ENCODE results near the gene LINGO1.

The LINGO1 gene

DNA sequence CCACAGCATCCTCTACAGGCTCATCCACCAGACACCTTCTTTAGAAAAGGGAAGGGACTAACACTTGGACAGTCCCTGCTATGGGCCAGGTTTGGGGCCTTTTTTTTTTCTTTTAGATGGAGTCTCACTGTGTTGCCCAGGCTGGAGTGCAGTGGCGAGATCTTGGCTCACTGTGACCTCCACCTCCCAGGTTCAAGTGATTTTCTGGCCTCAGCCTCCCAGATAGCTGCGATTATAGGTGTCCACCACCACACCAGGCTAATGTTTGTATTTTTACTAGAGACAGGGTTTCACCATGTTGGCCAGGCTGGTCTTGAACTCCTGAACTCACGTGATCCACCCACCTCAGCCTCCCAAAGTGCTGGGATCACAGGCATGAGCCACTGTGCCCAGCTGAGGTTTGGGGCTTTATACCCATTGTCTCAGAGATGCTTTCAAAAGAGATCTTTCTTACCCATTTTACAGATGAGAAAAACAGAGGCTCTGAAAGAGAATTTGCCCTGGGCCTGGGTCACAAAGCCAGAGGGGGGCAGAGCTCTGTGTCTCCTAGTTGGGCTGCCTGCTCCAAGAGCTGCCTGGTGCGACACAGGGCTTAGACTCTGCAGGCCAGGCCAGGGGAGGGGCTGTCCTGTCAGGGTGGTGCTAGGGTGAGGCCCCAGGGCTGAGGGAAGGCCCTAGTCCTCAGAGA lies 11.6 kb downstream of the LINGO1 start:
- DNase-seq (ENCODE audit: insufficient read length, low spot score) (no peak), FAIRE-seq (no peak)
- TF ChIP-seq PAX5 (IDR thresholded peaks at IDR 0.05; ENCODE audit: insufficient read depth, low read length, severe bottlenecking): no peak
- no peak for TF ChIP-seq POLR2A (IDR thresholded peaks at IDR 0.05; ENCODE audit: low read depth, low read length)
- TF ChIP-seq SPI1 (IDR thresholded peaks at IDR 0.05; ENCODE audit: low read depth, low read length): no peak
- TF ChIP-seq TAF1 (IDR thresholded peaks at IDR 0.05; ENCODE audit: low read depth, low read length): no peak
- TF ChIP-seq POU2F2 (IDR thresholded peaks at IDR 0.05; ENCODE audit: low read depth, low read length): no peak
- TF ChIP-seq POLR2AphosphoS5 (IDR thresholded peaks at IDR 0.05; ENCODE audit: low read depth, low read length): no peak

DNA sequence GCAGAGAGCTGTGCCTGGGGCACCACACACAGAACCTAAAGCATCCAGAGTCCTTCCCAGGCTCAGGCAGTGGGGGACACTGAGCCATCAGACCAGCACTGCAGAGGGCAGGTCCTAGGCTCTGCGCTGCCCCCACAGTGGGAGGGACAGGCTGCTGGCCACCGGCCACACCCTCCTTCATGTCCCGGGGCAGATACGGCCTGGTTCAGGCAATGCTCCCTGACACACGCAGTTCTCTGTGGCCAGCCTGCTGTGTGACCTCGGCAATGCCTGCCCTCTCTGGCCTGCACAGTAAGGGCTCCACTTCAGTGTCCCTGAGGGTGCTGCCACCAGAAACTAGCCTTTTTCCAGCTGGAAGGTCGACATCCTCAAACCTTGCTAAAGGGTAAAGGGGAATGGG lies 12.4 kb downstream of the LINGO1 start:
- FAIRE-seq (no peak), DNase-seq (ENCODE audit: insufficient read length, low spot score) (no peak)
- TF ChIP-seq POU2F2 (IDR thresholded peaks at IDR 0.05; ENCODE audit: low read depth, low read length) (no peak), POLR2AphosphoS5 (IDR thresholded peaks at IDR 0.05; ENCODE audit: low read depth, low read length) (no peak), TAF1 (IDR thresholded peaks at IDR 0.05; ENCODE audit: low read depth, low read length) (no peak), PAX5 (IDR thresholded peaks at IDR 0.05; ENCODE audit: insufficient read depth, low read length, severe bottlenecking) (no peak), SPI1 (IDR thresholded peaks at IDR 0.05; ENCODE audit: low read depth, low read length) (no peak), POLR2A (IDR thresholded peaks at IDR 0.05; ENCODE audit: low read depth, low read length) (no peak)

GRCh38 chr15:77619883-77620282 lies 12.8 kb downstream of the LINGO1 start:
- TF ChIP-seq SPI1 (IDR thresholded peaks at IDR 0.05; ENCODE audit: low read depth, low read length) (no peak), TAF1 (IDR thresholded peaks at IDR 0.05; ENCODE audit: low read depth, low read length) (no peak), POLR2AphosphoS5 (IDR thresholded peaks at IDR 0.05; ENCODE audit: low read depth, low read length) (no peak), POLR2A (IDR thresholded peaks at IDR 0.05; ENCODE audit: low read depth, low read length) (no peak), PAX5 (IDR thresholded peaks at IDR 0.05; ENCODE audit: insufficient read depth, low read length, severe bottlenecking) (no peak), POU2F2 (IDR thresholded peaks at IDR 0.05; ENCODE audit: low read depth, low read length) (no peak)

DNA sequence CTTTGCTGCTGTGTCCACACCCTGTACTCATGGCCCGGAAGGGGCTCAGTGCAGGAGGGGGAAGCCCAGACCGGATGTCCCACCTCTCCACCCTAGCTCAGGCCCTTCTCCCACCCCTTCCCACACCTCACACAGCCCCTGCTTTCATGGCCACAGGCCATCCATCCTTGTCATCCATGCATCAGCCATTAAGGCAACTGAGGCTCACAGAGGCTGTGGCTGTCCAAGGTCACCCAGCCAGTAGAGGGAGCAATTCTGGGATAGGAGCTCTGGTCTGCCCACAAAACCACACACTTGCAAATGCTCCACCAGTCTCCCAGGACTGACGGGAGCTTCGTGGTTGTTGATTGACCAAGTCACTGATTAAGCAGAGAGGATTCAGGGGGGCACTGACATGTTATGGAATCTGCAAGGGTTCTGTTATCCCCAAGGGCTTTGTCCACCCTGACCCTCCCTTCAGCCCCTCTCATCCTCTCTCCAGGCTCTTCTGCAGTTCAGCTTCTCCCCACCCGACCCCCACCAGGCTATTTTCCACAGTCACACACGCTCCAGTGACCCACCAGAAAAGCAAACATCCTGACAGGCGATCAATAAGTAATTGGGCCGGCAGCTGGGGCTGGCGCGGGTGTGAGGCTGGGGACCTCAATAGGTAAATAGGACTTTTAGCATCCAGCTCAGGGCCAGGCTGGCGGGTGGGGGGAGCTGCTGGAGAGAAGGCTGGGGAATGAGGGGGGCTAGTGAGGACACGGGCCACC lies 15.1 kb downstream of the LINGO1 start:
- FAIRE-seq (peak; percentile 16), DNase-seq (ENCODE audit: insufficient read length, low spot score) (no peak)
- TF ChIP-seq SPI1 (IDR thresholded peaks at IDR 0.05; ENCODE audit: low read depth, low read length): no peak
- TF ChIP-seq POLR2AphosphoS5 (IDR thresholded peaks at IDR 0.05; ENCODE audit: low read depth, low read length): no peak
- no peak for TF ChIP-seq TAF1 (IDR thresholded peaks at IDR 0.05; ENCODE audit: low read depth, low read length)
- TF ChIP-seq POU2F2 (IDR thresholded peaks at IDR 0.05; ENCODE audit: low read depth, low read length): no peak
- no peak for TF ChIP-seq PAX5 (IDR thresholded peaks at IDR 0.05; ENCODE audit: insufficient read depth, low read length, severe bottlenecking)

More at GRCh38 chr15:77619883-77620282, 12.8 kb downstream of the LINGO1 start:
- DNase-seq (ENCODE audit: insufficient read length, low spot score): no peak
- no peak for FAIRE-seq

GRCh38 chr15:77616072-77616471 lies 16.6 kb downstream of the LINGO1 start:
- no peak for TF ChIP-seq POLR2AphosphoS5 (IDR thresholded peaks at IDR 0.05; ENCODE audit: low read depth, low read length)
- no peak for TF ChIP-seq PAX5 (IDR thresholded peaks at IDR 0.05; ENCODE audit: insufficient read depth, low read length, severe bottlenecking)
- no peak for TF ChIP-seq POU2F2 (IDR thresholded peaks at IDR 0.05; ENCODE audit: low read depth, low read length)
- no peak for TF ChIP-seq POLR2A (IDR thresholded peaks at IDR 0.05; ENCODE audit: low read depth, low read length)
- no peak for TF ChIP-seq TAF1 (IDR thresholded peaks at IDR 0.05; ENCODE audit: low read depth, low read length)
- no peak for TF ChIP-seq SPI1 (IDR thresholded peaks at IDR 0.05; ENCODE audit: low read depth, low read length)
- DNase-seq (ENCODE audit: insufficient read length, low spot score) (no peak), FAIRE-seq (no peak)

GRCh38 chr15:77615472-77615871 lies 17.2 kb downstream of the LINGO1 start:
- no peak for DNase-seq (ENCODE audit: insufficient read length, low spot score)
- TF ChIP-seq PAX5 (IDR thresholded peaks at IDR 0.05; ENCODE audit: insufficient read depth, low read length, severe bottlenecking) (no peak), POLR2AphosphoS5 (IDR thresholded peaks at IDR 0.05; ENCODE audit: low read depth, low read length) (no peak), TAF1 (IDR thresholded peaks at IDR 0.05; ENCODE audit: low read depth, low read length) (no peak), POLR2A (IDR thresholded peaks at IDR 0.05; ENCODE audit: low read depth, low read length) (no peak), SPI1 (IDR thresholded peaks at IDR 0.05; ENCODE audit: low read depth, low read length) (no peak), POU2F2 (IDR thresholded peaks at IDR 0.05; ENCODE audit: low read depth, low read length) (no peak)
- FAIRE-seq: no peak

GRCh38 chr15:77614251-77614806 lies 18.4 kb downstream of the LINGO1 start:
- TF ChIP-seq TAF1 (IDR thresholded peaks at IDR 0.05; ENCODE audit: low read depth, low read length) (no peak), POLR2A (IDR thresholded peaks at IDR 0.05; ENCODE audit: low read depth, low read length) (no peak)
- DNase-seq (ENCODE audit: insufficient read length, low spot score) (no peak), FAIRE-seq (no peak)

DNA sequence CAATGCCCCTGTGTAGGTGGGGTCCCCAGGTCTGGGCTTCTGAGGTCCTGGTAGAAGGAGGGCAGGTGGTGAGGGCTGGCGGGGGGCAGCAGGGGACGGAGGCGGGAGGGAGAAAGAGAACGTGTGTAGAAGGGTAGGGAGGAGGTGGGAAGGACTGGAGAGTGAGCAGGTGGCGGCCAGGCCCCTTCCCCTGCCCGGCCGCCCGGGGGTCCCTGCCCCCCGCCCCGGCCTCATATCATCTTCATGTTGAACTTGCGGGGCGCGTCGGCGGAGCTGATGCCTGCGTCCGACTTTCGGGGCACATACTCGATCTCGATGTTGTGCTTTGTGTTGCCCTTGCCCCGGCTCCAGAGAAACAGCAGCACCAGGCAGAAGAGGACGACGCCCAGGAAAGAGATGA lies 18.9 kb downstream of the LINGO1 start:
- FAIRE-seq (no peak), DNase-seq (ENCODE audit: insufficient read length, low spot score) (no peak)
- TF ChIP-seq POU2F2 (IDR thresholded peaks at IDR 0.05; ENCODE audit: low read depth, low read length) (no peak), PAX5 (IDR thresholded peaks at IDR 0.05; ENCODE audit: insufficient read depth, low read length, severe bottlenecking) (no peak), POLR2A (IDR thresholded peaks at IDR 0.05; ENCODE audit: low read depth, low read length) (no peak), SPI1 (IDR thresholded peaks at IDR 0.05; ENCODE audit: low read depth, low read length) (no peak), TAF1 (IDR thresholded peaks at IDR 0.05; ENCODE audit: low read depth, low read length) (no peak), POLR2AphosphoS5 (IDR thresholded peaks at IDR 0.05; ENCODE audit: low read depth, low read length) (no peak)

DNA sequence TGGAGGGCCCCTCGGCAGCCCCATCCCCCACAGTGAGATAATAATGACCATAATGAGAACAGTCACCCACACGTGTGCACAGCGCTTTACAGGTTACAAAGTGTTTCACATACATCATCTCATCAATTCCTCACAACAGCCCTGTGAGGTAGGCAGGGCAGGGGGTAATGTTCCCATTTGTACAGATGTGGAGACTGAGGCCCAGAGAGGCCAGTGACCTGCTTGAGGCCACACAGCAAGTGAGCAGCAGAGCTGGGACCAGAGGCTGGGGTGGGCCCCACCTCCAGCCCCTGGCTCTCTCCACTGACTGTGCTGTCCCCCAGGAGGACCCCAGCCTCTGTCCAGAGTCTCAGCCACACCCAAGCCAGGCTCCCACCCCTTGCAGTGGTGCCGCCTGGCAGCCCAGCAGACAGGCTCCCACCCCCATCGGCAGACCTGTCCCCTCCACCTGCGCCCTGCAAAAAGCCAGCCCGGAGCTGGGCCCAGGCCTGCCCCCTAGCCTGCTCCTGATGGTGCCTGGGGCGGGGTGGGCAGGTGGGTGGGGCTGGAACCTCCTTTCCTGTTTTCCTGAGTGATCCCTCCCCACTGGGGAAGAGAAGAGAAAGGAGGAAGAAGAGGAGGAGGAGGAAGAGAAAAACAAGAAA lies 19.6 kb downstream of the LINGO1 start:
- no peak for TF ChIP-seq SPI1 (IDR thresholded peaks at IDR 0.05; ENCODE audit: low read depth, low read length)
- no peak for TF ChIP-seq POLR2A (IDR thresholded peaks at IDR 0.05; ENCODE audit: low read depth, low read length)
- TF ChIP-seq POLR2AphosphoS5 (IDR thresholded peaks at IDR 0.05; ENCODE audit: low read depth, low read length): no peak
- TF ChIP-seq PAX5 (IDR thresholded peaks at IDR 0.05; ENCODE audit: insufficient read depth, low read length, severe bottlenecking): no peak
- no peak for TF ChIP-seq TAF1 (IDR thresholded peaks at IDR 0.05; ENCODE audit: low read depth, low read length)
- no peak for TF ChIP-seq POU2F2 (IDR thresholded peaks at IDR 0.05; ENCODE audit: low read depth, low read length)
- FAIRE-seq: no peak
- DNase-seq (ENCODE audit: insufficient read length, low spot score): no peak
